OCI-LY3 (cell line): ENCODE data around the gene SARS2.
"Not testable (repeated sequence)": the region's sequence is repeated elsewhere in the genome, so short reads cannot be mapped to it uniquely, and the experiment has no call there.

ENCODE experiments used
- H2AFZ ChIP-seq: fragments of 200-600, 300-600 bp; shearing (Covaris generic); 2 replicates; pipeline ENCODE4 v1.6.0; 2014; ENCODE audit warnings: antibody characterized with exemption, low read depth, low read length
- H3K27ac ChIP-seq: fragments of 200-600, 300-600 bp; sonication (generic); 2 replicates; pipeline ENCODE4 v1.5.1; 2014; ENCODE audit warnings: mild to moderate bottlenecking, low read length, moderate library complexity, mixed read lengths
- H3K27me3 ChIP-seq: fragments of 200-600, 300-600 bp; sonication (generic); 2 replicates; pipeline ENCODE4 v1.6.1; 2014; ENCODE audit warnings: low read depth, low read length, mixed read lengths
- H3K36me3 ChIP-seq: fragments of 200-600, 300-600 bp; sonication (generic); replicated peaks from 2 replicates; pipeline ENCODE3; 2014; ENCODE audit warnings: low read depth, low read length, mixed read lengths
- H3K4me1 ChIP-seq: fragments of 300-600, 200-600 bp; sonication (generic); 2 replicates; pipeline ENCODE4 v1.6.1; 2014; ENCODE audit warnings: low read length, mixed read lengths
- H3K4me2 ChIP-seq: fragments of 200-600, 300-600 bp; sonication (generic); 2 replicates; pipeline ENCODE4 v1.6.1; 2014; ENCODE audit warnings: low read length, mixed read lengths
- H3K4me3 ChIP-seq: fragments of 300-600, 200-600 bp; sonication (generic); 2 replicates; pipeline ENCODE4 v1.5.1; 2014; ENCODE audit warnings: antibody characterized with exemption, mild to moderate bottlenecking, low read length, moderate library complexity
- H3K79me2 ChIP-seq: fragments of 300-600, 200-600 bp; shearing (Covaris generic); 2 replicates; pipeline ENCODE4 v1.6.1; 2014; ENCODE audit warnings: mild to moderate bottlenecking, low read length, mixed read lengths
- H3K9ac ChIP-seq: fragments of 300-600, 200-600 bp; shearing (Covaris generic); 2 replicates; pipeline ENCODE4 v1.6.0; 2014; ENCODE audit warnings: mild to moderate bottlenecking, low read length, moderate library complexity
- H3K9me3 ChIP-seq: fragments of 200-600, 300-600 bp; shearing (Covaris generic); 2 replicates; pipeline ENCODE4 v1.6.1; 2014; ENCODE audit warnings: low read length, mixed read lengths; ENCODE audit not compliant: insufficient read depth
- H4K20me1 ChIP-seq: fragments of 200-600, 300-600 bp; sonication (generic); 2 replicates; pipeline ENCODE4 v1.6.1; 2016; ENCODE audit warnings: low read length, mixed read lengths; ENCODE audit not compliant: insufficient read depth
- EZH2phosphoT487 ChIP-seq: fragments of 200-600 bp; shearing (Covaris generic); IDR thresholded peaks from 2 replicates; pipeline ENCODE4 v1.6.1; 2018; ENCODE audit warnings: antibody characterized with exemption, mixed run types, low read depth
- TF ChIP-seq, protein P1 (sequence below): fragments of 200-600, 300-600 bp; sonication (generic); IDR thresholded peaks from 2 replicates; pipeline ENCODE4 v1.5.1; 2014; ENCODE audit warnings: antibody characterized with exemption, low read length, low read depth

The SARS2 gene

DNA sequence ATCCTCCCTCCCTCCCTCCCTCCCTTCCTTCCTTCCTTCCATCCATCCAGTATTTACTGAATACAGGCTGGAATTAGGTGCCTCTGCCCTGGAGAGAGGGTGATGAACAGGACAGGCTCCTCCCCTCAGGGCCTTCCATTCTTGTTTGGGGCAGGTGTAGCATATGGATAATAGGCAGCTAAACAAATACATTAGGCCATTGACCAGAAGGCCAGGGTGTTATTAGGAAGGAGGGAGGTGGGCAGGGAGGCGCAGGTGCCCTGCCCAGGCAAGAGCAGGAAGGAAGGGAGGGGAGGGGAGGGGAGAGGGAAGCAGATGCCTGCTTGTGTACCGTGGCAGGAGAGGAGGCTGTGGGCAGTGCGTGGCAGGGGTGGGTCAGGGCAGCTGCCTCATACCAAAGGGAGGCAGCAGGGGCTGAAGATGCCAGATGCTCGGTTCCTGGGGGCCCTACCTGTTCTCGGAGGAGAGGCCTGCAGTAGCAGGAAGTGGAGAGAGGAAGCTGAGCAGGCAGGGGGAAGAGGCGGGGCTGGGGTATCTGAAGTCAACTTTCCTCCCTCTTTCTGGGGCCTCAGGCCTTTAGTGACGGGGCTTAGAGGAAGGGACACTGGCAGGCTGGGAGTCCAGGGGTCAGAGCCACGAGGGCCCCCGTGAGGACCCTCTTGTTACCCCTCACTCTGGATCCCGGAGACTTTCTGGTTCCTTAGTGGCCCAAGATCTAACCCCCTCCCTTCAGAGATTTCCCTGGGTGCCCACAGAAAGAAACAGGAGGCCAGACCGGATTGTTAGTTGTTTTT, 52.6 kb downstream of the SARS2 start, which contains the start of gene RINL:
Gene RINL (minus strand): TSS at position 495 of the 794 bp plus-strand sequence. CDS start 1,533 bp downstream, outside the sequence.
- H2AFZ ChIP-seq: peak within 1 kb of the TSS; percentile 53; the same call in 1 of the 2 replicates
- H3K9ac ChIP-seq: peak within 1 kb of the TSS; percentile 91
- H3K27me3 ChIP-seq: no peaks in the 10 kb centered on the region
- H3K4me2 ChIP-seq: peak within 1 kb of the TSS; percentile 95
- H3K4me1 ChIP-seq: peaks cover 24% of the 10 kb centered on the region
- no peaks in the 10 kb centered on the region for H3K79me2 ChIP-seq
- peak within 1 kb of the TSS; percentile 79 for H3K4me3 ChIP-seq
- H3K27ac ChIP-seq: peak within 1 kb of the TSS; percentile 84
- TF ChIP-seq, protein P1, sequence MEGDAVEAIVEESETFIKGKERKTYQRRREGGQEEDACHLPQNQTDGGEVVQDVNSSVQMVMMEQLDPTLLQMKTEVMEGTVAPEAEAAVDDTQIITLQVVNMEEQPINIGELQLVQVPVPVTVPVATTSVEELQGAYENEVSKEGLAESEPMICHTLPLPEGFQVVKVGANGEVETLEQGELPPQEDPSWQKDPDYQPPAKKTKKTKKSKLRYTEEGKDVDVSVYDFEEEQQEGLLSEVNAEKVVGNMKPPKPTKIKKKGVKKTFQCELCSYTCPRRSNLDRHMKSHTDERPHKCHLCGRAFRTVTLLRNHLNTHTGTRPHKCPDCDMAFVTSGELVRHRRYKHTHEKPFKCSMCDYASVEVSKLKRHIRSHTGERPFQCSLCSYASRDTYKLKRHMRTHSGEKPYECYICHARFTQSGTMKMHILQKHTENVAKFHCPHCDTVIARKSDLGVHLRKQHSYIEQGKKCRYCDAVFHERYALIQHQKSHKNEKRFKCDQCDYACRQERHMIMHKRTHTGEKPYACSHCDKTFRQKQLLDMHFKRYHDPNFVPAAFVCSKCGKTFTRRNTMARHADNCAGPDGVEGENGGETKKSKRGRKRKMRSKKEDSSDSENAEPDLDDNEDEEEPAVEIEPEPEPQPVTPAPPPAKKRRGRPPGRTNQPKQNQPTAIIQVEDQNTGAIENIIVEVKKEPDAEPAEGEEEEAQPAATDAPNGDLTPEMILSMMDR: no peak
- TF ChIP-seq EZH2phosphoT487: no peak
- H3K36me3 ChIP-seq: no peaks in the 10 kb centered on the region
- no peaks in the 10 kb centered on the region for H4K20me1 ChIP-seq
- no peaks in the 10 kb centered on the region for H3K9me3 ChIP-seq

- H3K36me3 ChIP-seq: no peaks in the 10 kb centered on the region
- H3K9ac ChIP-seq: no peak overlapping the region
- H3K4me2 ChIP-seq: no peak overlapping the region
- H3K27ac ChIP-seq: no peak overlapping the region
- no peaks in the 10 kb centered on the region for H4K20me1 ChIP-seq
- H3K9me3 ChIP-seq: no peaks in the 10 kb centered on the region
- H3K4me3 ChIP-seq: no peak overlapping the region
- no peak for TF ChIP-seq EZH2phosphoT487
- TF ChIP-seq, protein P1: no peak
- H2AFZ ChIP-seq: no peak overlapping the region
- peaks cover 24% of the 10 kb centered on the region for H3K4me1 ChIP-seq
- no peaks in the 10 kb centered on the region for H3K27me3 ChIP-seq
- no peaks in the 10 kb centered on the region for H3K79me2 ChIP-seq
These were observed 54.7 kb downstream of the SARS2 start for GRCh38 chr19:38875656-38876395.

GRCh38 chr19:38873400-38873799, 57.2 kb downstream of the SARS2 start:
- H3K9me3 ChIP-seq, H3K27ac ChIP-seq, H4K20me1 ChIP-seq, H3K36me3 ChIP-seq, H2AFZ ChIP-seq, H3K4me2 ChIP-seq, H3K9ac ChIP-seq, H3K27me3 ChIP-seq, H3K4me3 ChIP-seq, H3K79me2 ChIP-seq: not testable (repeated sequence)
- H3K4me1 ChIP-seq: peaks cover 29% of the 10 kb centered on the region

GRCh38 chr19:38870612-38871011, 60.0 kb downstream of the SARS2 start:
- Histone ChIP-seq H3K4me3 (peak overlapping the region; percentile 77), H3K36me3 (no peaks in the 10 kb centered on the region), H3K4me1 (peaks cover 21% of the 10 kb centered on the region), H3K79me2 (no peaks in the 10 kb centered on the region), H3K27me3 (no peaks in the 10 kb centered on the region), H4K20me1 (no peaks in the 10 kb centered on the region), H3K9me3 (no peaks in the 10 kb centered on the region), H3K4me2 (peak overlapping the region; percentile 93; the same call in 1 of the 2 replicates), H3K27ac (no peak overlapping the region), H3K9ac (no peak overlapping the region), H2AFZ (no peak overlapping the region)
- TF ChIP-seq, protein P1: no peak
- no peak for TF ChIP-seq EZH2phosphoT487
